ENCODE measurements around the gene FTCDNL1. TPM values are rescaled to one million over a fixed set of nuclear protein-coding genes. Genes with fewer than 3 reads are reported as not detected.
A peak's percentile ranks its signal among the peaks of the same experiment; 100 is the strongest.

The FTCDNL1 gene
- total RNA-seq (1.4 and 2.2 TPM in 2 replicates), polyA plus RNA-seq (1.1 and 6.1 TPM in 2 replicates)

DNA sequence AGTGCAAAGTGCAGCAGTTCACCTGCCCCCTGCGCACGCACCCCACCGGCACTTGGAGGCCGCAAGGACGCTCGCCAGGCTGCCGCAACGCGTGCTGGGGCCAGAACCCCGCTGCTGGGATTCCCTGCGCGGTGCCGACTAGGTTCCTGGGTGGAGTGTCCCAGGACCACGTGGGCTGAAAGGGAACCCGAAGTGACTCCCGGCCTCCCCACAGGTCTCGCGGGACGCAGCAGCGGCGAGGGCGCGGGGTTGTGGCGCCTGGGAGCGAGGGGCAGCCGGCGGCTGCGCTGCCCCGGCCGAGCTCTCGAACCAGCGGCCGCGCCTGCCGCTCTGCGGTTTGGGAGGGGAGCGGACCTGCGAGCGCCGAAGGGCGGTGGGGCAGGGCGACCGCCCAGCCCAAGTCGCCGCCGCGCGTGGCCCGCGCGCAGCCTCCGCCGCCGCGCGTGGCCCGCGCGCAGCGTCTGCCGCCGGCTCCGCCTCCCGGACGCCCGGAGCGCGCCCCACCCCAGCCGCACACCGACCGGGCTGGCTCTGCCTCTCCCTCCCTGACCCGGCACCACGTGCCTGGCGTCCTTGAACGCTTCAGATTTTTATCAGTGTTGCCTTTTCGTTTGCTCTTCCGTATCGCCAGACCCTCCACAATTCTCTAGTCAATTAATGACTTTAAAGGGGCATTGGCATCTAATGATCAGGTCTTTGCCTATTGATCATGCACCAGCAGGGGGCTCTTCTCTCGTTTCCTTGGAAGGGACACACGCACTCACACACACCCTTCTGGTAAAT is at the start of gene FTCDNL1:
Gene FTCDNL1 (minus strand): TSS at position 475 of the 783 bp plus-strand sequence. CDS start 2,230 bp downstream, outside the sequence.
- TF ChIP-seq EZH2phosphoT487 (IDR thresholded peaks at IDR 0.05; ENCODE audit: low read depth, severe bottlenecking, unreplicated experiment) = no peak
- TF ChIP-seq, protein P1, sequence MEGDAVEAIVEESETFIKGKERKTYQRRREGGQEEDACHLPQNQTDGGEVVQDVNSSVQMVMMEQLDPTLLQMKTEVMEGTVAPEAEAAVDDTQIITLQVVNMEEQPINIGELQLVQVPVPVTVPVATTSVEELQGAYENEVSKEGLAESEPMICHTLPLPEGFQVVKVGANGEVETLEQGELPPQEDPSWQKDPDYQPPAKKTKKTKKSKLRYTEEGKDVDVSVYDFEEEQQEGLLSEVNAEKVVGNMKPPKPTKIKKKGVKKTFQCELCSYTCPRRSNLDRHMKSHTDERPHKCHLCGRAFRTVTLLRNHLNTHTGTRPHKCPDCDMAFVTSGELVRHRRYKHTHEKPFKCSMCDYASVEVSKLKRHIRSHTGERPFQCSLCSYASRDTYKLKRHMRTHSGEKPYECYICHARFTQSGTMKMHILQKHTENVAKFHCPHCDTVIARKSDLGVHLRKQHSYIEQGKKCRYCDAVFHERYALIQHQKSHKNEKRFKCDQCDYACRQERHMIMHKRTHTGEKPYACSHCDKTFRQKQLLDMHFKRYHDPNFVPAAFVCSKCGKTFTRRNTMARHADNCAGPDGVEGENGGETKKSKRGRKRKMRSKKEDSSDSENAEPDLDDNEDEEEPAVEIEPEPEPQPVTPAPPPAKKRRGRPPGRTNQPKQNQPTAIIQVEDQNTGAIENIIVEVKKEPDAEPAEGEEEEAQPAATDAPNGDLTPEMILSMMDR (IDR thresholded peaks at IDR 0.05; ENCODE audit: poor library complexity) = peak; percentile 68
- TF ChIP-seq EZH2 (IDR thresholded peaks at IDR 0.05; ENCODE audit: borderline replicate concordance) = no peak
- 2% methylated on average over 54 of the region's 80 CpGs for WGBS (ENCODE audit: low lambda C conversion rate, missing lambda C conversion rate)

DNA sequence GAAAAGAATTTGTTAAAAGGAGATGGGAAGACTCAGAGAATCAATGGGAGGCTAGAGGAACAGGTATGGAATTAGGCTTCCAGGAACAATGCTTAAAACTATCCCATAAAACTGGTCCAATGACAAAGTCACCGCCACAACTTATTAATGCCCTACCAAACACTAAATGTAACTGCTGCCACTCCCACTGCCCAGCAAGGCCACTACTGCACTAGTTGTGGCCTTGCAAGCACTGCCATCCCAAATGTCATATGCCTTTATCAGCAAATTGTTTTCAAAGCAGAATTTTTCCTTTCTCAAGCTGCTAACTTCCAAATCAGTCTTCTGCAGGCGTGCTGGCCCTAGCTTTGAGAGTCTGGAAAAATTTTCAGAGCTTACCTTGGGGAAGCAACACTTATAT is 45.6 kb upstream of the FTCDNL1 start:
- H3K9me2 ChIP-seq (replicated peaks; ENCODE audit: insufficient read depth) = no peaks in the 10 kb centered on the region
- 93% methylated on average over 2 of the region's 2 CpGs for WGBS (ENCODE audit: low lambda C conversion rate, missing lambda C conversion rate)
- no peaks in the 10 kb centered on the region for H4K20me1 ChIP-seq (ENCODE audit: insufficient read depth, poor library complexity, severe bottlenecking)
- H3K27ac ChIP-seq = no peak overlapping the region
- no peaks in the 10 kb centered on the region for H3K9me3 ChIP-seq (ENCODE audit: low read depth)
- no peaks in the 10 kb centered on the region for H3K36me3 ChIP-seq (replicated peaks; ENCODE audit: insufficient read depth, low read depth)
- no peak for DNase-seq (ENCODE audit: low spot score)
- H3K4me2 ChIP-seq = no peak overlapping the region
- no peaks in the 10 kb centered on the region for H3K4me1 ChIP-seq (ENCODE audit: insufficient read depth)
- H3K4me3 ChIP-seq = no peak overlapping the region
- H2AFZ ChIP-seq = no peak overlapping the region
- no peaks in the 10 kb centered on the region for H3K79me2 ChIP-seq
- TF ChIP-seq EZH2phosphoT487 (IDR thresholded peaks at IDR 0.05; ENCODE audit: low read depth, severe bottlenecking, unreplicated experiment) (no peak), EZH2 (IDR thresholded peaks at IDR 0.05; ENCODE audit: borderline replicate concordance) (no peak)
- TF ChIP-seq, protein P1 (IDR thresholded peaks at IDR 0.05; ENCODE audit: poor library complexity) = no peak
- no peaks in the 10 kb centered on the region for H3K27me3 ChIP-seq

More for the DNA sequence above, at the start of gene FTCDNL1:
- peak; percentile 81 for DNase-seq (ENCODE audit: low spot score)
- Histone ChIP-seq H3K9me3 (ENCODE audit: low read depth) (no peaks in the 10 kb centered on the region), H4K20me1 (ENCODE audit: insufficient read depth, poor library complexity, severe bottlenecking) (no peaks in the 10 kb centered on the region), H3K79me2 (no peaks in the 10 kb centered on the region), H3K4me3 (peak within 1 kb of the TSS; percentile 62), H2AFZ (peak within 1 kb of the TSS; percentile 97), H3K27me3 (peaks cover 5% of the 10 kb centered on the region), H3K36me3 (replicated peaks; ENCODE audit: insufficient read depth, low read depth) (no peaks in the 10 kb centered on the region), H3K27ac (peak within 1 kb of the TSS; percentile 61), H3K4me1 (ENCODE audit: insufficient read depth) (peaks cover 4% of the 10 kb centered on the region), H3K4me2 (peak within 1 kb of the TSS; percentile 96), H3K9me2 (replicated peaks; ENCODE audit: insufficient read depth) (no peaks in the 10 kb centered on the region)

DNA sequence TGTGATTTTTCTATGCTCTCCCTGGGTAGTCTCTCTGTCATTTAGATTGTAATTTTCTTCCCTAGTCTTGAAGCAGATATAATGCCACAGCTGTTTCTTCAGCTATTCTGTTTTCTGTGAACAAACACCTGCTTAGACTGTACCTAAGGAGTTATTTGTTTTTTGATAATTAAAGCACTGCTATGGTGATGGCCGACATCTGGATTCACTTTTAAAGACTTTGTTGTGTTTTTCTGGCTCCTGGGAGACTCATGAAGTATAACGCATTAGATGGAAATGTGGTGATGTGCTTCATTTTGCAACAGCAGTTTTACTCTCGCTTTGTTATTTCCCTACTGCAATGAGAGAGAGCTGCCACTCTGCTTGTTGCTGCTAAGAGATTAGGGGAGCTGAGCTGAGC is 44.4 kb upstream of the FTCDNL1 start:
- H3K27ac ChIP-seq = no peak overlapping the region
- H3K79me2 ChIP-seq = no peaks in the 10 kb centered on the region
- no peak for DNase-seq (ENCODE audit: low spot score)
- H3K36me3 ChIP-seq (replicated peaks; ENCODE audit: insufficient read depth, low read depth) = no peaks in the 10 kb centered on the region
- no peak overlapping the region for H2AFZ ChIP-seq
- H3K9me3 ChIP-seq (ENCODE audit: low read depth) = no peaks in the 10 kb centered on the region
- TF ChIP-seq EZH2 (IDR thresholded peaks at IDR 0.05; ENCODE audit: borderline replicate concordance) = no peak
- no peak for TF ChIP-seq EZH2phosphoT487 (IDR thresholded peaks at IDR 0.05; ENCODE audit: low read depth, severe bottlenecking, unreplicated experiment)
- TF ChIP-seq, protein P1 (IDR thresholded peaks at IDR 0.05; ENCODE audit: poor library complexity) = no peak
- WGBS (ENCODE audit: low lambda C conversion rate, missing lambda C conversion rate) = 63% methylated on average over 3 of the region's 3 CpGs
- H3K9me2 ChIP-seq (replicated peaks; ENCODE audit: insufficient read depth) = no peaks in the 10 kb centered on the region
- H3K4me2 ChIP-seq = no peak overlapping the region
- no peaks in the 10 kb centered on the region for H4K20me1 ChIP-seq (ENCODE audit: insufficient read depth, poor library complexity, severe bottlenecking)
- no peaks in the 10 kb centered on the region for H3K4me1 ChIP-seq (ENCODE audit: insufficient read depth)
- no peak overlapping the region for H3K4me3 ChIP-seq
- H3K27me3 ChIP-seq = no peaks in the 10 kb centered on the region

Data from hepatocyte (in vitro differentiated cells).